Central memory CD8-positive, alpha-beta T cell (primary cell): ENCODE results near the gene SLC7A10.
"Not testable (repeated sequence)": the region's sequence is repeated elsewhere in the genome, so short reads cannot be mapped to it uniquely, and the experiment has no call there.

Source experiments
- ATAC-seq: fragments of 150-1000 bp; cut with Tn5 transposase; replicated peaks from 2 replicates; pipeline ENCODE4 v1.10.0; 2022; ENCODE audit warnings: mild to moderate bottlenecking, moderate FRiP score, moderate number of reproducible peaks; ENCODE audit not compliant: poor library complexity, severe bottlenecking; ENCODE audit errors: extremely low read depth
- DNase-seq, 2 donors: peaks; one replicate each; pipeline ENCODE4 v3.0.0; 2021; ENCODE audit warnings: low spot score in 2 of 2
- H3K27ac Mint-ChIP-seq: one replicate; pipeline ENCODE4 v1.8.0; 2022; ENCODE audit warnings: low read depth, mild to moderate bottlenecking, moderate library complexity, mixed read lengths
- H3K27me3 Mint-ChIP-seq: one replicate; pipeline ENCODE4 v1.8.0; 2022; ENCODE audit warnings: mixed read lengths
- H3K36me3 Mint-ChIP-seq: one replicate; pipeline ENCODE4 v1.8.0; 2022; ENCODE audit warnings: mild to moderate bottlenecking, moderate library complexity, mixed read lengths; ENCODE audit not compliant: insufficient read depth
- H3K4me1 Mint-ChIP-seq: one replicate; pipeline ENCODE4 v1.8.0; 2022; ENCODE audit warnings: mixed read lengths
- H3K4me3 Mint-ChIP-seq: one replicate; pipeline ENCODE4 v1.8.0; 2022; ENCODE audit warnings: mild to moderate bottlenecking, moderate library complexity, mixed read lengths
- H3K9me3 Mint-ChIP-seq: one replicate; pipeline ENCODE4 v1.8.0; 2022; ENCODE audit warnings: mixed read lengths

SLC7A10 gene

DNA sequence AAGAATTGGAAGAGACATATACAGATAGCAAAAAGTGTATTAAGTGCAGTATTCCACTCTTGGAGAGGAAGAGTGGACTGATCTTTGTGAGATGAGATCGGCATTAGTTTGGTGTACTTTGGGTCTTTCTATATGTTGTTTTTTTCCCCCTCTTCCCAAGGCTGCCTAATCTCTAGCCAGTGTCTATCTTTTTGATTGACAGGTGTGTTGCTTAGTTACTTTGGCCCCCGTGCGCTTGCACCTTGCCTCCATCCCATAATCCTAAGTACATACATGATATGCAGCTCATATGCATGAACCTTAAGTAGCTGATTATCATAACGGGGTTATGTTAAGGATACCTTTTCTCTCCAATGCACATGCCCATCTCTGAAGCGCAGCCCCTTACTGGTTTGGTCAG, 4.3 kb upstream of the SLC7A10 start:
- Mint-ChIP-seq H3K4me3 (no peak overlapping the region), H3K4me1 (peaks cover 10% of the 10 kb centered on the region), H3K27ac (no peak overlapping the region), H3K27me3 (peaks cover 49% of the 10 kb centered on the region), H3K9me3 (peaks cover 12% of the 10 kb centered on the region), H3K36me3 (no peaks in the 10 kb centered on the region)
- no peak for DNase-seq
- ATAC-seq = no peak

DNA sequence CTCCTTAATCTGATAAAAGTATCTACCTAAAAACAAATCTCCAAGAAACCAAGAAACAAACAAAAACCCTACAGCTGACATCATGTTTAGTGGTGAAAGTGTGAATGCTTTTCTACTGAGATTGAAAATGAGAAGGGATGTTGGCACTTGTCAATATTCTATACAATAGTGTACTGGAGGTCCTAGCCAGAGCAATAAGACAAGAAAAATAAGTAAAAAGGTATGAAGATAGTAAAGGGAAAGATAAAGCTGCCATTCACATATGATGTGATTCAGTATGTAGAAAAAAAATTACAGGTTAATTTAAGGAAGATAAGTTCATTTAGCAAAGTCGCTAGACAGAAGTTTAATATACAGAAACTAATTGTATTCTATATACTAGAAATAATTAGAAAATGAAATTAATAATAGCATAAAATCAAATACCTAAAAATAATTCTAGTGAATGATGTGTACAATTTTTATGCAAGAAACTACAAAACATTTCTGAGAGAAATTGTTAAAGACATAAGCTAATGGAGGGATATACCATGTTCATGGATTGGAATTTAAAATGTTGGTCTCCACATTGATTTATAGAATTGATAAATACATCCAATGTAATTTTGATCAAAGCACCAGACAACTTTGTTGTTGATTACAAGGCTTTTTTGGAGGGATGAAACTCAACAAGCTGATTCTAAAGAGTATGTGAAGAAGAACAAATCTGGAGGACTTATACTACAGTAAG, 2.4 kb upstream of the SLC7A10 start:
- Mint-ChIP-seq H3K27ac (no peak overlapping the region), H3K27me3 (peaks cover 68% of the 10 kb centered on the region), H3K9me3 (peaks cover 12% of the 10 kb centered on the region), H3K36me3 (peaks cover 2% of the 10 kb centered on the region), H3K4me1 (peaks cover 10% of the 10 kb centered on the region), H3K4me3 (no peak overlapping the region)
- DNase-seq (no peak), ATAC-seq (no peak)

DNA sequence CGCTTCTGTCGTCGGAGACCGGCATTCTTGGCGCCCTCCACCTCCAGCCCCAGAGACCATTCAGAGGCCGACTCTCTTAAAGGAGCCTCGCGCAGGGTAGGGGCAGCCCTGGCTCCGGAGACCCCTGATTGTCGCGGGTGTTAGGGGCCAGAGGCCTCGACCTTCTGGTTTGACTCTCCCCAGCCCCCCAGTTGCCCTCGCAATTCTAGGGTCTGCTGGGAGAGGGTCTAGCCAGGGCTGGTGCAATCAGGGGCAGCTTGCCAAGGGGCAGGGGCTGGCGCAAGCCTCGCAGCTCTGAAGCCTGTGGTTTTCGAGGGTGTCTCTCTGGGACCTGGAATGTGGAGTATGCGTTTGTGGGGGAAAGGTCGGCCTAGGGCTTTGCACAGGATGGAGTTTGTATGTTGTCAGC, 1.6 kb upstream of the SLC7A10 start:
- Mint-ChIP-seq H3K4me1 (peaks cover 10% of the 10 kb centered on the region), H3K27ac (no peak overlapping the region), H3K36me3 (peaks cover 2% of the 10 kb centered on the region), H3K4me3 (no peak overlapping the region), H3K9me3 (peaks cover 12% of the 10 kb centered on the region), H3K27me3 (peaks cover 76% of the 10 kb centered on the region)
- DNase-seq = no peak
- ATAC-seq = no peak

DNA sequence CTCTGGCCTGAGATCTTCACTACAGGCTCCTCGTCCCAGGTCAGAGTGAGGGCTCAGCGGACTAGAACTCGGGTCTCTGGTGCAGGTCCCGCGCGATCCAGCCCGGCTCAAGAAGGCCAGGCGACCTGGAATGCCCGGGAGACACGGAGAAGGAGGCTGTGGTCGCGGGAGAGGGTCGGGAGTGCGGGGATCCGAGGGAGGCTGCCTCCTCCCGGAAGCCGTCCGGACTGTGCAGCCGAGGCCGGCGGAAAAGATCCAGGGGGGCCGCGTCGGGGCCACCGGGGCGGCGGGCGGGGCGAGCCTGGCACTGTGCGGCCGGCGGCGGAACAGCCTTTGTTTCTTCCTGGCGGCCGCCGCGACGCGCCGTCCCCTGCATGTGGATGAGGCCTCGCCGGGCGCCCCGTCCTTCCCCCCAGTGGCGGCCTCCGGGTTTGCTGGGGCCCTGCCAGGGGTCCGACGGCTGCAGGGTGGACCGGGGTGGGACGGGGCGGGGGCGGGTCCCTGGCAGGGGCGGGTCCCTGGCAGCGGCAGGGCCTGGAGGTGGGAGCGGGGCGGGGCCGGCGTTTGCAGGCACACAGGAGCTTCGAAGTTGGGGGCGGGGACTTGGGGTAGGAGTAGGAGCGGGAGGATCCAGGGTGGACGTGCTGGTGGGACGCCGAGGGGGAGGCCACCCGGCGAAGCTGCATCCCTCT, 1.0 kb upstream of the SLC7A10 start:
- H3K4me3 Mint-ChIP-seq = peak overlapping the region; percentile 65
- no peak for ATAC-seq
- no peak overlapping the region for H3K27ac Mint-ChIP-seq

DNA sequence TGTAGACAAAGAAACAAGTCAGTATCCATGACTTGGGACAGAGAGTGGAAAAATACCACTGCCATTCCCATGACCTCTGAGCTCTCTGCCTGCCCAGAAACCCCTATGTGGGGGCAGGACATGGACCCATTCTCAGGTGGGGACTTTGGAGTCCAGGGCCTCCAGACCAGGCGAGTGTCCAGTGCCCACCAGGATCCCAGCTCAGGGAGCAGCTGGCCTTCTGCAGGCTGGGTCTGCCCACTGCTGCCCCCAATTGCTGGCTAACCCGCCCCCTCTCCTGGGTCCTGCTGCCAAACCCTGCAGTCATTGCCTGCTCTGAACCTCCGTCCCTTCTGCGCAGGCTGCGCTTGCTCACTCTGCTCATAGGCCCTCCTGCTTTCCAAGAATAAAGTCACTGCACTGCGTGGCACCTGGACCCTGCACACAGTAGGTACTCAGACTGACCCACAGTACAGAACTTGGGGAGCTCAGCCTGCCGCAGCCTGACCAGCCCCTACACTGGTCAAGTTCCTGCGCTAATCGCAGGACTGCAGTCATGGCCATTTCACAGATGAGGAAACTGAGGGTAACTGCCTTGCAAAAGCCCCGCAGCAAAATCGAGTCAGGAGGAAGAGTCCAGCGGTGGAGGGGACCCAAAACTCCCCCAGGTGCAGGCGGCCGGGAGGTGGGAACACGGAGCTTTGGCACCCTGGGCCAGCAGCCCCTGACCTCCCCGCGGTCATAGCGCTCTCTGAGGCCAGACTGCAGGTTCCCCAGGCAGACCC, 774 bp downstream of the SLC7A10 start:
- Mint-ChIP-seq H3K36me3 (peaks cover 2% of the 10 kb centered on the region), H3K27me3 (peaks cover 87% of the 10 kb centered on the region), H3K4me3 (no peak overlapping the region), H3K4me1 (peaks cover 10% of the 10 kb centered on the region), H3K9me3 (peaks cover 12% of the 10 kb centered on the region), H3K27ac (no peak overlapping the region)
- ATAC-seq (no peak), DNase-seq (no peak)

More for the DNA sequence above, 1.0 kb upstream of the SLC7A10 start:
- H3K36me3 Mint-ChIP-seq = peaks cover 2% of the 10 kb centered on the region
- no peak for DNase-seq
- peaks cover 10% of the 10 kb centered on the region for H3K4me1 Mint-ChIP-seq
- peaks cover 12% of the 10 kb centered on the region for H3K9me3 Mint-ChIP-seq
- peaks cover 79% of the 10 kb centered on the region for H3K27me3 Mint-ChIP-seq

DNA sequence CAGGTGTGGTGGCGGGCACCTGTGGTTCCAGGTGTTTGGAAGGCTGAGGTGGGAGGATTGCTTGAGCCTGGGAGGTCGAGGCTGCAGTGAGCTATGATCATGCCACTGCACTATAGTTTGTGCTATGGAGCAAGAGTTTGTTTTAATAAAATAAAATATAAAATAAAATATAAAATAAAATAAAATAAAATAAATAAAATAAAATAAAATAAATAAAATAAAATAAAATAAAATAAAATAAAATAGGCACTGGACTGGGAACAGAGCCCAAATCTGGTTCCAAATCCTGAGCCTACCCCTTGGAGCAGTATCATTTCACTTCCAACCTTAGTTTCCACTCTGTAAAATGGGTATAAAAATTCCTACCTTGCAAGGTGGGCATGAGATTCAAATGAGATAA, 3.4 kb downstream of the SLC7A10 start:
- peaks cover 70% of the 10 kb centered on the region for H3K27me3 Mint-ChIP-seq
- not testable (repeated sequence) for H3K4me3 Mint-ChIP-seq, DNase-seq, ATAC-seq, H3K36me3 Mint-ChIP-seq, H3K9me3 Mint-ChIP-seq, H3K27ac Mint-ChIP-seq
- H3K4me1 Mint-ChIP-seq = peaks cover 10% of the 10 kb centered on the region

GRCh38 chr19:33221638-33222037, 4.0 kb downstream of the SLC7A10 start:
- H3K9me3 Mint-ChIP-seq = no peaks in the 10 kb centered on the region
- peaks cover 10% of the 10 kb centered on the region for H3K4me1 Mint-ChIP-seq
- no peak for ATAC-seq
- H3K27ac Mint-ChIP-seq = no peak overlapping the region
- H3K27me3 Mint-ChIP-seq = peaks cover 64% of the 10 kb centered on the region
- DNase-seq = no peak
- no peak overlapping the region for H3K4me3 Mint-ChIP-seq
- H3K36me3 Mint-ChIP-seq = peaks cover 2% of the 10 kb centered on the region

DNA sequence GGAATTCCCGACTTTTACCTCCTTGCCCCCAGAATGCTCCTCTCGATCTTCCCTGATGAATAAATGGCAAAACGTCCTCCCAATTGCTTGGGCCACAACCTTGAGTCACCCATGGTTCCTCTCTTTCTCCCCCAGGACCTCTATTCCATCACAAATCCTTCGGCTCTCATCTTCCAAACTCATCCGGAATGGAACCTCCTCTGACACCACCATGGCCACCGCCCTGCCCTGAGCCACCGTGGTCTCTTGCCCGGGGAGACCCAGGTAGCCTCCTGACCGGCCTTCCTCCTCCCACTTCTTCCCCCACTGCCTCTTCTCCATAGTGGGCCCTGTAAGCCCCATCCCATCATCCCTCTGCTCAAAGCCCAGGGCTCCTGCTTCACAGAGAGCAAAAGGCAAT, 4.9 kb downstream of the SLC7A10 start:
- ATAC-seq = no peak
- no peak overlapping the region for H3K4me3 Mint-ChIP-seq
- DNase-seq = no peak
- no peaks in the 10 kb centered on the region for H3K9me3 Mint-ChIP-seq
- peaks cover under 1% of the 10 kb centered on the region for H3K4me1 Mint-ChIP-seq
- H3K36me3 Mint-ChIP-seq = peaks cover 2% of the 10 kb centered on the region
- H3K27me3 Mint-ChIP-seq = peaks cover 55% of the 10 kb centered on the region
- no peak overlapping the region for H3K27ac Mint-ChIP-seq

- H3K27me3 Mint-ChIP-seq = peaks cover 50% of the 10 kb centered on the region
- H3K36me3 Mint-ChIP-seq = peaks cover 2% of the 10 kb centered on the region
- H3K4me3 Mint-ChIP-seq = no peak overlapping the region
- no peaks in the 10 kb centered on the region for H3K4me1 Mint-ChIP-seq
- H3K27ac Mint-ChIP-seq = no peak overlapping the region
- no peak for ATAC-seq
- DNase-seq = no peak
- H3K9me3 Mint-ChIP-seq = no peaks in the 10 kb centered on the region
Observed at GRCh38 chr19:33220115-33220514, 5.5 kb downstream of the SLC7A10 start.

GRCh38 chr19:33219261-33219815, 6.3 kb downstream of the SLC7A10 start:
- ATAC-seq (no peak), DNase-seq (no peak)
- no peak overlapping the region for H3K27ac Mint-ChIP-seq
- H3K36me3 Mint-ChIP-seq = peaks cover 2% of the 10 kb centered on the region
- no peak overlapping the region for H3K4me3 Mint-ChIP-seq
- peaks cover 45% of the 10 kb centered on the region for H3K27me3 Mint-ChIP-seq
- H3K9me3 Mint-ChIP-seq = no peaks in the 10 kb centered on the region
- H3K4me1 Mint-ChIP-seq = no peaks in the 10 kb centered on the region

- Mint-ChIP-seq H3K27ac (no peak overlapping the region), H3K4me1 (no peaks in the 10 kb centered on the region), H3K4me3 (no peak overlapping the region), H3K9me3 (no peaks in the 10 kb centered on the region), H3K27me3 (peaks cover 38% of the 10 kb centered on the region), H3K36me3 (no peaks in the 10 kb centered on the region)
- ATAC-seq (no peak), DNase-seq (no peak)
Observed at GRCh38 chr19:33217881-33218280, 7.8 kb downstream of the SLC7A10 start.

DNA sequence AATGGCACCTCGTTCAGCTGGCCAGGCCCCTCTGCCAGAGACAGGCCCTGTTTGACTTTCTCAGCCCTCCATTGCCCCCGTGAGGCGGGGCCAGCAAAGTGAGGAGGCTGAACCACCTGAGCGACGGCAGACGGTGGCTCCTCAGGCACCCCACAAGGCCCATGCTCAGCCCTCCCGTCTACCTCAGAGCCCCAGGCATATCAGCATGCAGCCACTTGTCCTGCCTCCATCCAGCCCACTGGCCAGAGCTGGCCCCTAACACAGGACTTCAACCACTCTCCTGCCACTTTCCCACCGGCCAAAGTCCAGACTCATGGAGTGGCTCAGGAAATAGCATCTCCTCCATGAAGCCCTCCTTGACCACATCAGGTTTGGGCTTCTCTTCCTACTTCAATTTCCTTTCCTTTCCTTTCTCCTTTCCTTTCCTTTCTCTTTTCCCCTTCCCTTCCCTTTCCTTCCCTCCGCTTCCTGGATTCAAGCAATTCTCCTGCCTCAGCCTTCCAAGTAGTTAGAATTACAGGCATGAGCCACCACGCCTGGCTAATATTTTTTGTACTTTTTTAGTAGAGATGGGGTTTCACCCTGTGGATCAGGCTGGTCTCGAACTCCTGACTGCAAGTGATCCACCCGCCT, 9.3 kb downstream of the SLC7A10 start:
- Mint-ChIP-seq H3K9me3 (no peaks in the 10 kb centered on the region), H3K27ac (no peak overlapping the region), H3K36me3 (no peaks in the 10 kb centered on the region), H3K4me1 (no peaks in the 10 kb centered on the region), H3K4me3 (no peak overlapping the region), H3K27me3 (peaks cover 25% of the 10 kb centered on the region)
- DNase-seq (no peak), ATAC-seq (no peak)
